Activated CD4-positive, alpha-beta T cell treated with anti-CD3 and anti-CD28 coated beads for 48 hours (primary cell): Measurements from ENCODE around the gene CBLB.
A peak's percentile ranks its signal among the peaks of the same experiment; 100 is the strongest.

Source experiments
- DNase-seq: peaks from one replicate; pipeline ENCODE4 v3.0.0-alpha.2; 2020

Gene CBLB

GRCh38 chr3:105869861-105870755 lies 1.3 kb upstream of the CBLB start:
- DNase-seq: no peak

GRCh38 chr3:105869531-105869833 lies 670 bp upstream of the CBLB start:
- no peak for DNase-seq

GRCh38 chr3:105868431-105868741 lies 426 bp downstream of the CBLB start:
- peak; percentile 39 for DNase-seq

- peak; percentile 21 for DNase-seq
Observed at GRCh38 chr3:105867712-105868430, 941 bp downstream of the CBLB start.

- peak; percentile 27 for DNase-seq
Observed at GRCh38 chr3:105866656-105867653, 1.9 kb downstream of the CBLB start.

GRCh38 chr3:105865867-105866350 lies 2.9 kb downstream of the CBLB start:
- DNase-seq: no peak

GRCh38 chr3:105865016-105865623 lies 3.7 kb downstream of the CBLB start:
- no peak for DNase-seq

GRCh38 chr3:105864212-105864611 lies 4.6 kb downstream of the CBLB start:
- DNase-seq: no peak

- DNase-seq: no peak
Observed at GRCh38 chr3:105863608-105864007, 5.2 kb downstream of the CBLB start.

GRCh38 chr3:105862217-105862616 lies 6.6 kb downstream of the CBLB start:
- no peak for DNase-seq

GRCh38 chr3:105860641-105861040 lies 8.2 kb downstream of the CBLB start:
- DNase-seq: no peak

GRCh38 chr3:105858017-105858416 lies 10.8 kb downstream of the CBLB start:
- DNase-seq: no peak

- no peak for DNase-seq
Observed at GRCh38 chr3:105857601-105858000, 11.2 kb downstream of the CBLB start.

GRCh38 chr3:105856605-105857004 lies 12.2 kb downstream of the CBLB start:
- no peak for DNase-seq

GRCh38 chr3:105853801-105854432 lies 14.9 kb downstream of the CBLB start:
- no peak for DNase-seq

- DNase-seq: no peak
Observed at GRCh38 chr3:105851582-105851981, 17.2 kb downstream of the CBLB start.

- no peak for DNase-seq
Observed at GRCh38 chr3:105851176-105851575, 17.6 kb downstream of the CBLB start.

GRCh38 chr3:105850593-105850992 lies 18.2 kb downstream of the CBLB start:
- no peak for DNase-seq

- no peak for DNase-seq
Observed at GRCh38 chr3:105848821-105849220, 20.0 kb downstream of the CBLB start.

GRCh38 chr3:105847865-105848264 lies 20.9 kb downstream of the CBLB start:
- no peak for DNase-seq

- no peak for DNase-seq
Observed at GRCh38 chr3:105847452-105847851, 21.4 kb downstream of the CBLB start.

- no peak for DNase-seq
Observed at GRCh38 chr3:105846809-105847208, 22.0 kb downstream of the CBLB start.
